ENCODE data around the gene ZC3H13.

The ZC3H13 gene, protein sequence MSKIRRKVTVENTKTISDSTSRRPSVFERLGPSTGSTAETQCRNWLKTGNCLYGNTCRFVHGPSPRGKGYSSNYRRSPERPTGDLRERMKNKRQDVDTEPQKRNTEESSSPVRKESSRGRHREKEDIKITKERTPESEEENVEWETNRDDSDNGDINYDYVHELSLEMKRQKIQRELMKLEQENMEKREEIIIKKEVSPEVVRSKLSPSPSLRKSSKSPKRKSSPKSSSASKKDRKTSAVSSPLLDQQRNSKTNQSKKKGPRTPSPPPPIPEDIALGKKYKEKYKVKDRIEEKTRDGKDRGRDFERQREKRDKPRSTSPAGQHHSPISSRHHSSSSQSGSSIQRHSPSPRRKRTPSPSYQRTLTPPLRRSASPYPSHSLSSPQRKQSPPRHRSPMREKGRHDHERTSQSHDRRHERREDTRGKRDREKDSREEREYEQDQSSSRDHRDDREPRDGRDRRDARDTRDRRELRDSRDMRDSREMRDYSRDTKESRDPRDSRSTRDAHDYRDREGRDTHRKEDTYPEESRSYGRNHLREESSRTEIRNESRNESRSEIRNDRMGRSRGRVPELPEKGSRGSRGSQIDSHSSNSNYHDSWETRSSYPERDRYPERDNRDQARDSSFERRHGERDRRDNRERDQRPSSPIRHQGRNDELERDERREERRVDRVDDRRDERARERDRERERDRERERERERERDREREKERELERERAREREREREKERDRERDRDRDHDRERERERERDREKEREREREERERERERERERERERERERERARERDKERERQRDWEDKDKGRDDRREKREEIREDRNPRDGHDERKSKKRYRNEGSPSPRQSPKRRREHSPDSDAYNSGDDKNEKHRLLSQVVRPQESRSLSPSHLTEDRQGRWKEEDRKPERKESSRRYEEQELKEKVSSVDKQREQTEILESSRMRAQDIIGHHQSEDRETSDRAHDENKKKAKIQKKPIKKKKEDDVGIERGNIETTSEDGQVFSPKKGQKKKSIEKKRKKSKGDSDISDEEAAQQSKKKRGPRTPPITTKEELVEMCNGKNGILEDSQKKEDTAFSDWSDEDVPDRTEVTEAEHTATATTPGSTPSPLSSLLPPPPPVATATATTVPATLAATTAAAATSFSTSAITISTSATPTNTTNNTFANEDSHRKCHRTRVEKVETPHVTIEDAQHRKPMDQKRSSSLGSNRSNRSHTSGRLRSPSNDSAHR (N-terminal part only)

DNA sequence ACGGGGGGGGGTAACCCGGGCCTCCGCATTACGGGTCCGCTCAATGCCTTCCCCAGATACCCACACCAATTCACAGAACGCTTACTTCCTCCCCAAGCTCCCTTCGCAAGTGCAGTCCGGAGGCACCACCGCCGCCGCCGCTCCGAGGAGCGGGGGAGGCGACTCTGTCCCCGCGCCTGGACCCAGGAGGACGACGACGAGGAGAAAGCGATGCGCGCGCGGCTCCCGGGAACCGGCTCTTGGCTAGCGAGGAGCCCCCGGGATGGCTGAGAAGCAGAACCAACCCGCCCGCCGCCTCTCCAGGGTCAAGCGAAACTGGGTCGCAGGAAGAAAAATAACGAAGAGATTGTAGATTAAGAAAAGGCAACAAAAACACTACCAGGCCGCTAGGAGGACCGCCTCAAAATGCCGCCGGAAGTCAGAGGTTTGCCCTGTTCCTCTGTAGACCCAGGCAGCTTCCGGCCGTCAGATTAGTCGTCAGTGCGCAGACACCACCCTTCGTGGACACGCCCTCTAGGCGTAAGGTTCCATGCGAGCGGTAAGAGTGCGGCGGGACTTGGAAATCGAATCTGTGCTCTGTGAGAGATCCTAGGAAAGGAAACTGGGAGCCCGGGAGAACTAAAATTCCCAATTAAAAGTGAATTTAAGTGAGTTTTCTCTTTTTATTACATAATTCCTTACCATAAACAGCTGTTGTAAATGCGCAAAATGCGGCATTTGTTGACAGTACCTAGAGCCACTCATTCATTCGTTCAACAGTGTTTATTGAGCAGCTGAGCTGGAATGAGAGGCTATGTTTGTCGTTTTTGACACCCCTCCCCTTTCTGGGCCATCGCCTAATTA is at the start of gene ZC3H13:
Gene ZC3H13, minus strand, starts transcription at position 428 of the 843 bp plus-strand sequence. CDS start 7,239 bp downstream, outside the sequence.
- DNase-seq, result peak; percentile 96

- no peak for DNase-seq
These were observed 49.7 kb upstream of the ZC3H13 start for GRCh38 chr13:46102255-46102605.

DNA sequence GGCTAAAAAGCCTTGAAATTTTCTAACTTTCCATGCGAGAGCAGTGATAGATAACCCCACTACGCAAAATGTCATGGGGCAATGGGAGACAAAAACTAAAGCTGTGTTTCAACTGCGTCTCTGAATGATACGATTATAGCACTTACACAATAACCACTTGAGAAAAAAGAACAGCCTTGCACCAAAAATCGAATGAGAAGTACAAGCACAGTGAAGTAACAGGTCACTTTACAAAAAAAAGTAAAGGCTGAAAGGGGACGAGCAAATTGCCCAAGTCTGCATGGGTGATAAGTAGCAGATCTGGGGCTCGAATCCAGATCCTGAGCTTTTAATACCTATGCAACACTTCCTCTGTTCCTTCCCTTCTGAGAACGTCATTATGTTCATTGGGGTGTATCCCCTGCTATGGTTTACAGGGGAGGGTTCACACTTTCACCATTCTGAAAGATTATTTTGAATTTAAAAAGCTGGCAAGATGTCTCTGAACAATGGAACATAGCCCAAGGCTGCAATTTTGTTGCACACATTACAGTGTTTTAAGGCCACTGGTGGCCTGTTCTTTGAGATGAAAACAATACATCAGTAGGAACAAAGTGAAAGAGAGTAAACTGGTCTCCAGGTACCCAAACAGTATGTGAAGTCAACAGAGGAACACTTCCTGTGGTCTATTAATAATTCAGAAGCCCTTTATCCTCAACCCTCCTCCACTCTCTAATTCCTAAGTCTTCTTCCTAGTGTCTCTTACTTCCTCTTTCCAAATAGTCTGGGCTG is 49.1 kb upstream of the ZC3H13 start:
- DNase-seq, result no peak

DNA sequence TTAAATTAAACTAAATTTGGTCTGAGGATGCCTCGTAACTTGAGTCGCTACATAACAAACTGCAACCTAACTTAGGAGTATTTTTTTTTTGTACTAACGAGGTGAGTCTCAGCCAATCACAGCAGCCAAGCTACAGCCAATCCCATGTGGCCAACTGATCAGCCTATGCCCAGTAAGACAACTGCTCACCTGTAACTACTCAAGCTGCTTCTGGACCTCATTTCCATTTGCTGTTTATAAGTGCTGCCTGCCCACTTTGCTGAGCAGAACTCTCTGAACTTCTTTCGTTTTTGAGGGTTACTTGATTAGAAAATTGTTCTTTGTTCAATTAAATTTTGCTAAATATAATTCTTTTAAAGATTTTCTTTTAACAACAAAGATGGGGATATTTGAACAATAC is 48.5 kb upstream of the ZC3H13 start:
- no peak for DNase-seq

DNA sequence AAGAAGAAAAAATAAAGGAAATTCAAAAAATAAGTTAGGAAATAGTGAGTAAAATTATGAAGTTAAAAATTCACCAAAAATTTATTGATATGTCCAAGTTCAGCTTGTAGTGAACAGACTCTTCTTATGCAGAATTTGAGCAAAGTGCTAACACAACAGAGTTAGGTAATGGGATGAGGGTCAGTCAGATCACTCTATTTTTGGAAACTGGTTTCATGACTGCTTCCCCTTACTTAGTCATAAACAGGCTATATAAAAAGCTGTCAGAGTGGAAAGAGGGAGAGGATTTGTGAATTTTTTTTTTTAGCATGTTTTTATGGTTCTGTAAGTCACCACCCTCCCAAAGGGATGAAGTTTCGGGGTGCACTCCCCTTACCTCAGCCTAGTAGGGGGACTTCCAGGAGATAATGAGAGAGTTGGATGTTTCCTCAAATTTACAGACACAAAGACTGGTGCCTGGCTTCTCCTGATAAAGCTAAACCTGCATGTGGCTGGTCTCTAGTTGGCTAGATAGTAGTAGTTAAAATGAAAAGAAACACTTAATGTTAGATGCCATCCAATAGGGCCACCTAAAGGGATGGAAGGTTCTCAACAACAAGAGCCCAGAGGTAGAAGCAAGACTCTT is 47.8 kb upstream of the ZC3H13 start:
- DNase-seq, result no peak

- no peak for DNase-seq
These were observed 45.1 kb upstream of the ZC3H13 start for GRCh38 chr13:46097663-46098062.

DNA sequence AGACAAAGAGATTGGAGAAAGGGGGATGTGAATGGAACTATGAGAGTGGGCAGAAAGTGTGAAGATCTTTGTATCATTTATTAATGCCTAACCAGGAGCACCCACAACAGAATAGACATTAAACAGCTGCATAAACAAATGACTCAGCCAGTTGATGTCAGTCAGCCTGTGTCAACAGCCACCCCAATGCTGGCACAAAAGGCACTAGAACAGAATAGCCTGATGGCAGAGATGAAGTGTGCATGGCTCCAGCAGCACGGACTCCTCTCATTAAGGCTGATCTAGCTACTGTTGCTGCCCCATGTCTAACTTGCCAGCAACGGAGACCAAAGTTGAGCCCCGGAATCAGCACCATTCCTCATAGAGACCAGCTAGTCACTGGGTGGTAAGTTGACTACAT is 44.5 kb upstream of the ZC3H13 start:
- no peak for DNase-seq

GRCh38 chr13:46094478-46094877 is 41.9 kb upstream of the ZC3H13 start:
- DNase-seq, result no peak

- no peak for DNase-seq
These were observed 36.4 kb upstream of the ZC3H13 start for GRCh38 chr13:46088821-46089562.

- DNase-seq, result no peak
These were observed 34.9 kb upstream of the ZC3H13 start for GRCh38 chr13:46087481-46087880.

- no peak for DNase-seq
These were observed 34.4 kb upstream of the ZC3H13 start for GRCh38 chr13:46086985-46087384.

DNA sequence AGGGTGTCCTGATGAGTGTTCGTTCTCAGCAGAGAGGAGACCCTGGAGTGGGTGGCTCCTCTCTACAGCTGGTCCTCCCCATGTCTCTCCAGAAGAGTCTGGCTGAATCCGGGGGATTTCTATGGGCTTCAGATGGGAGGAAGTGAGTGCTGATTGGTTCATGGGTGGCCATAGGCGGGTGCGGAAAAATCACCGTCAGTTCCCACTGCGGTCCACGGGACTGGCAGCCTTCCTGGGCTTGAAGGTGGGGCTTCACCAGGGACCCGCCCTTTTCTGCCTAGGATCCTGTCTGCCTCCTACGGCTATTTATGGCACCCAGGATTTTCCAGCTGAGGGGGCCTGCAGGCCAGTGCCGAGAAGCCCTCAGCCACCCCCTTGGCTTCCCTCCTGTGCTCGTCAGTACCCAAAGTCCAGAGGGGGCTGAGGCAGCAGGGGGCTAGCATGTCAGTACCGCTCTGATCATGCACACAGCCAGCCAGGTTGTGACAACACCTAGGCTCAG is 33.9 kb upstream of the ZC3H13 start:
- DNase-seq, result no peak

DNA sequence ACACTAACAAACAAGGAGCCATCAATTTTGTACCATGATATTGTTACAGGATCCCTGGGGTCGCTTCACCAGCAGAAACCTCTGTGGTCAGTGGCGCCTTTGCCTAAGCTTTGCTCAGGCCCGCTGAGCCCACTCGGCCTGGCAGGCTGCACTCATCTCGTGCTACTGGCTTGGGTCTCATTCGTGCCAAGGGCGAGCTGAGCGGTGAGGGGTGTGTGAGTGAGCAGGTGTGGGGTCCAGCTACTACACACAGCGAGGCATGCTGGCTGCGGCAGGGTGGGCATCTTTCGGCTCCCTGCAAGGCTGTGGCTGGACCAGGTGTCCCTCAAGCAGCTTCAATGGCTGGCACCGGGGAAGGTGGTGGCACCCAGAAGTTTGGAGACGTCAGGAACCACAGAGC is 33.2 kb upstream of the ZC3H13 start:
- no peak for DNase-seq

- DNase-seq, result no peak
These were observed 29.8 kb upstream of the ZC3H13 start for GRCh38 chr13:46082324-46082723.

DNA sequence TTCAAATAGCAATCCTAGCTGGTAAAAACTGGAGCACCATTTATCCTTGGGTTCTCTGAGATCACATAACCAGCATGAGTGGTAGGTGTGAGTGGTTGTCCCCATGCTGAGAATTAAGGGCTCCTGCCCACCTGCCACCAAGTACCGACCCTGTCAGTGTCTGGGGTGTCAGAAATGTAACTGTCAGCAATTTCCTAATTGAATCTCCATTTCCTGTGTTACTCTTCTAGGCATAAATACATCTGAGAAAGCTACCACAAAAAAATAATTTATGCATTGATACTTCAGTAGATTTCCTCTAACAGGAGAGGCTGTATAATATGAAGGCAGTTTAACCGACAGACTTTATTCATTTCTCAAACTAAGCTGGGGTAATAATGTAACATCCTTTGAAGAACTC is 27.2 kb upstream of the ZC3H13 start:
- no peak for DNase-seq

DNA sequence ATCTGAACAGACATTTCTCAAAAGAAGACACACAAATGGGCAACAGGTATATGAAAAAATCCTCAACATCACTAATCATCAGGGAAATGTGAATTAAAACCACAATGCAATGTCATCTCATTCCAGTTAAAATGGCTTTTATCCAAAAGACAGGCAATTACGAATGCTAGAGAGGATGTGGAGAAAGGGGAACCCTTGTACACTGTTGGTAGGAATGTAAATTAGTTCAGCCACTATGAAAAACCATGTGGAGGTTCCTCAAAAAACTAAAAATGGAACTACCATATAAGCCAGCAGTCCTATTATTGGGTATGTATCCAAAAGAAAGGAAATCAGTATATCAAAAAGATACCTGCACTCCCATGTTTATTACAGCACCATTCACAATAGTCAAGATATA is 24.7 kb upstream of the ZC3H13 start:
- DNase-seq, result no peak

GRCh38 chr13:46076827-46077226 is 24.3 kb upstream of the ZC3H13 start:
- DNase-seq, result no peak

- no peak for DNase-seq
These were observed 23.3 kb upstream of the ZC3H13 start for GRCh38 chr13:46075811-46076210.

DNA sequence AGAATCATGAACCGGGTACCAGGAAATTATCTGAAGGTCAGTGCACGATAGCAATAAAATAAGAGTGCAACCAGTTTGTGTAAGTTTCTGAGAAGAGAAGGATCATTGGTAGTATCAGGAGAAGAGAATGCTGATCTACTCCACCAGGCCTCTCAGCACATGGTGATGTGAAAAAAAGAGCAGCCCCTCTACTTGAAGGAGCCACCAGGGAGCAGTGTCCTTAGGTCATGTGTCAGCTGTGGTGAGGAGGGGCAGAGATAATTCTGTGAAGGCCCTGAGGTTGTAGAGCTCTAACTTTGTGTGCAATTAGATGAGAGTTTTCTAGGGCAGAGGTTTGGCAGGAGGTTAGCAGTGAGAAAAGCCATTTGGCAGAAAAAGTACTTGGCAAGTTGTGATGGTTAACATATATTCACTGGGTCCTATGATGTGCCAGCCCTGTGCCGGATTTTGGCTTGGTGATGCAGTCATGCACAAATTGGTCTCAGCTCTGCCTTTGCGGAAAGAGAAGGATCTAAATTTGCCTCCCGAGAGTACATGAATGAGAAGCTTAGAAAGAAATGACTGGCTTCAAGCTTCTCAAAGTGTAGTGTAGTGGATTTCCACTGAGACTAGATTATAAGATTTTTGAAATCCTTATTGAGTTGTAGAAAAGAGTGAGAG is 19.2 kb upstream of the ZC3H13 start:
- DNase-seq, result peak; percentile 22

DNA sequence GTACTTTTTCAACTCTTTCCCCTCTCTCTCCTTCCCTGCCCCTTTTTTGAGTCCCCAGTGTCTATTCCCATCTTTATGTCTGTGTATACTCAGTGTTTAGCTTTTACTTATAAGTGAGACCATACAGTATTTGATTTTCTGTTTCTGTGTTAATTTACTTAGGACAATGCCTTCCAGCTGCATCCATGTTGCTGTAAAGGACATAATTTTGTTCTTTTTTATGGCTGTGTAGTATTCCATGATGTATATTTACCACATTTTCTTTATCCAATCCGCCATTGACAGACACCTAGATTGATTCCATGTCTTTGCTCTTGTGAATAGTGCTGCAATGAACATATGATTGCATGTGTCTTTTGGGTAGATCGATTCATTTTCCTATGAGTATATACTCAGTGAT is 10.7 kb upstream of the ZC3H13 start:
- DNase-seq, result no peak
